Stomach (tissue), 9 donors: ENCODE measurements around the gene ORAI1. TPM values are rescaled to one million over a fixed set of nuclear protein-coding genes. Genes with fewer than 3 reads are reported as not detected.

Source experiments
- DNase-seq, 2 donors: peaks; one replicate each; pipeline versions ENCODE4 v3.0.0 to v3.0.0-alpha.2; 2013 to 2019
- H3K27ac ChIP-seq, 5 donors: fragments of 200-600 bp in 4 of 5; sonication (generic) in 4 of 5; one replicate each; pipeline ENCODE4 v1.5.1; 2013 to 2019; ENCODE audit warnings: mild to moderate bottlenecking in 1 of 5, moderate library complexity in 1 of 5
- H3K27me3 ChIP-seq, 3 donors: fragments of 200-600 bp; sonication (generic); one replicate each; pipeline ENCODE4 v1.5.1; 2017 to 2019; ENCODE audit warnings: mixed run types in 1 of 3
- H3K36me3 ChIP-seq, 4 donors: fragments of 200-600 bp; sonication (generic); 1 replicate in 3 of 4; 2 replicates in 1 of 4; pipeline ENCODE4 v1.5.1; 2016 to 2019
- H3K4me1 ChIP-seq, 4 donors: fragments of 200-600 bp; sonication (generic); one replicate each; pipeline ENCODE4 v1.5.1; 2016 to 2019
- H3K4me3 ChIP-seq, 4 donors: fragments of 200-600 bp; sonication (generic) in 3 of 4; one replicate each; pipeline ENCODE4 v1.5.1; 2016 to 2019; ENCODE audit warnings: mild to moderate bottlenecking in 1 of 4
- H3K9me3 ChIP-seq, 4 donors: fragments of 200-600 bp; sonication (generic); one replicate each; pipeline ENCODE4 v1.5.1; 2016 to 2019
- CTCF ChIP-seq, 7 experiments: fragments of 450-650 bp in 4 of 7; fragments of 200-600 bp in 3 of 7; sonication (generic) in 3 of 7; IDR thresholded peaks; one replicate each; pipeline ENCODE4 v1.5.1; 2016 to 2019; ENCODE audit warnings: antibody characterized with exemption in 7 of 7, control low read depth in 2 of 7, mild to moderate bottlenecking in 1 of 7
- EP300 ChIP-seq: sonication (generic); formaldehyde crosslinking; IDR thresholded peaks from one replicate; pipeline ENCODE4 v1.6.1; 2017; ENCODE audit warnings: antibody characterized with exemption
- POLR2A ChIP-seq, 4 donors: fragments of 450-650 bp; IDR thresholded peaks; one replicate each; pipeline ENCODE4 v1.6.1; 2016; ENCODE audit warnings: antibody characterized with exemption in 4 of 4, control low read depth in 2 of 4, mild to moderate bottlenecking in 1 of 4, moderate library complexity in 1 of 4
- POLR2AphosphoS5 ChIP-seq, 3 donors: sonication (generic); formaldehyde crosslinking; IDR thresholded peaks; one replicate each; pipeline ENCODE4 v1.6.1; 2016; ENCODE audit warnings: antibody characterized with exemption in 3 of 3
- WGBS, 5 donors: extraction: QIAGEN DNeasy Blood & Tissue Kit in 3 of 5; methylation state at CpG; one replicate each; pipeline versions ENCODE4 v1.1.5 to v1.1.7; 2013 to 2018; 5-methylcytosine and 5-hydroxymethylcytosine counted together
- intact Hi-C: fragments of 100-400 bp; cut with DNase I; formaldehyde crosslinking; loops from one replicate; pipeline ENCODE4 v1.15.1; 2023; ENCODE audit warnings: low total_unique reads
- polyA plus RNA-seq, 3 donors: library from polyadenylated mRNA; stranded (reverse); fragments of 200-250 nt; gene quantifications; one replicate each; pipeline ENCODE4 v1.2.3, GENCODE V29; 2013
- total RNA-seq, 5 donors: library from RNA; depleted of rRNA; stranded (reverse); fragments of >200 nt; gene quantifications; one replicate each; pipeline versions ENCODE4 v1.1.0 to v1.2.3, GENCODE V29; 2014 to 2016
- donor health status: healthy with polysubstance abuse.
- donor health status: Bipolar disorder and iron deficiency.
- donor health status: healthy.

The ORAI1 gene
- total and polyA plus RNA-seq, 8 donors = 0.45 to 37.9 (median 8.6) TPM

- intact Hi-C loops = no loop called here
- Histone ChIP-seq H3K27me3 (no peaks in the 10 kb centered on the region), H3K27ac (no peak overlapping the region), H3K4me1 (peaks cover 6 to 28% (median 10%) of the 10 kb centered on the region in 4 donors), H3K4me3 (no peak overlapping the region), H3K9me3 (no peaks in the 10 kb centered on the region), H3K36me3 (peaks cover 10 to 28% (median 22%) of the 10 kb centered on the region in 4 donors)
- no peak for TF ChIP-seq POLR2A (IDR thresholded peaks at IDR 0.05)
- TF ChIP-seq POLR2AphosphoS5 (IDR thresholded peaks at IDR 0.05) = no peak
- TF ChIP-seq EP300 = no peak
- no peak for TF ChIP-seq CTCF (IDR thresholded peaks at IDR 0.05)
- no peak for DNase-seq
- WGBS, 5 donors = 88 to 94% (median 92%) methylated on average over 10 to 14 of the region's 14 CpGs
Measured at GRCh38 chr12:121638298-121639202, 12.2 kb downstream of the ORAI1 start.

GRCh38 chr12:121641343-121641630 is 15.0 kb downstream of the ORAI1 start:
- no peaks in the 10 kb centered on the region for H3K9me3 ChIP-seq
- no peak for TF ChIP-seq EP300
- no peak for TF ChIP-seq POLR2AphosphoS5 (IDR thresholded peaks at IDR 0.05)
- TF ChIP-seq CTCF (IDR thresholded peaks at IDR 0.05) = no peak
- no peak for TF ChIP-seq POLR2A (IDR thresholded peaks at IDR 0.05)
- 93 to 96% (median 95%) methylated on average over 17 to 18 of the region's 18 CpGs for WGBS, 5 donors
- intact Hi-C loops = no loop called here
- peaks cover 10 to 33% (median 24%) of the 10 kb centered on the region in 4 donors for H3K36me3 ChIP-seq
- no peak overlapping the region for H3K27ac ChIP-seq
- no peak for DNase-seq
- H3K4me1 ChIP-seq = peaks cover 6 to 20% (median 10%) of the 10 kb centered on the region in 4 donors
- no peaks in the 10 kb centered on the region for H3K27me3 ChIP-seq
- H3K4me3 ChIP-seq = no peak overlapping the region

GRCh38 chr12:121648458-121649028 is 22.2 kb downstream of the ORAI1 start:
- no peaks in the 10 kb centered on the region for H3K9me3 ChIP-seq
- H3K36me3 ChIP-seq = peaks cover 0 to 7% (median 2%) of the 10 kb centered on the region in 4 donors
- TF ChIP-seq CTCF (IDR thresholded peaks at IDR 0.05) (no peak), EP300 (no peak), POLR2A (IDR thresholded peaks at IDR 0.05) (no peak), POLR2AphosphoS5 (IDR thresholded peaks at IDR 0.05) (no peak)
- H3K4me3 ChIP-seq = no peak overlapping the region
- WGBS, 5 donors = 56 to 80% (median 61%) methylated on average over 11 of the region's 11 CpGs
- intact Hi-C loops = no loop called here
- no peak overlapping the region for H3K27ac ChIP-seq
- DNase-seq = no peak
- H3K27me3 ChIP-seq = no peaks in the 10 kb centered on the region
- peaks cover 0 to 18% (median 8%) of the 10 kb centered on the region in 4 donors for H3K4me1 ChIP-seq

GRCh38 chr12:121649322-121649721 is 23.0 kb downstream of the ORAI1 start:
- H3K4me3 ChIP-seq = no peak overlapping the region
- no peaks in the 10 kb centered on the region for H3K9me3 ChIP-seq
- intact Hi-C loops = no loop called here
- no peak overlapping the region for H3K27ac ChIP-seq
- TF ChIP-seq POLR2A (IDR thresholded peaks at IDR 0.05) (no peak), CTCF (IDR thresholded peaks at IDR 0.05) (no peak), EP300 (no peak), POLR2AphosphoS5 (IDR thresholded peaks at IDR 0.05) (no peak)
- peaks cover 0 to 18% (median 8%) of the 10 kb centered on the region in 4 donors for H3K4me1 ChIP-seq
- 70 to 81% (median 79%) methylated on average over 5 of the region's 5 CpGs for WGBS, 5 donors
- DNase-seq = no peak
- no peaks in the 10 kb centered on the region for H3K27me3 ChIP-seq
- peaks cover 0 to 4% (median 0%) of the 10 kb centered on the region in 4 donors for H3K36me3 ChIP-seq
